Measurements from ENCODE around the gene METAP2. TPM values are rescaled to one million over a fixed set of nuclear protein-coding genes. Genes with fewer than 3 reads are reported as not detected.

Gene METAP2
- total RNA-seq, 4 donors from 2014 or later = 66.8 to 92.7 (median 74.2) TPM

DNA sequence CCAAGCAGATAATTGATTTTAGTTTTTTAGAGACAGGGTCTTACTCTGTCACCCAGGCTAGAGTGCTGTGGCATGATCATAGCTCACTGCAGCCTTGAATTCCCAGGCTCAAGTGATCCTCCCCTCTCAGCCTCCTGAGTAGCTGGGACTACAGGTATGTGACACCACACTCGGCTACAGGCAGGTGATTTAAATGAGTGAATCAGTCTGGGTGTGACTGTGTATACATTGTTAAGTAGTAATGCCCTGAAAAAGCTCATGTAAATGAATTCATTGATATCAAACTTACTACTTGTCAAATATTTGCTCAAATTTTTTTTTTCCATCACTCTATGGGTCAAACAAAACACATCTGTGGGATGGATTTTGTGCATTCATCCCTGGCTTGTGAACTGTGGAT lies 83.7 kb downstream of the METAP2 start:
- H3K27ac ChIP-seq = no peak overlapping the region
- H3K9me3 ChIP-seq = no peaks in the 10 kb centered on the region
- H3K4me3 ChIP-seq = no peak overlapping the region
- no peaks in the 10 kb centered on the region for H3K4me1 ChIP-seq
- H3K36me3 ChIP-seq = no peaks in the 10 kb centered on the region
- H3K27me3 ChIP-seq = no peaks in the 10 kb centered on the region
- WGBS, 2 donors (ENCODE audit: low coverage in 1 of 2) = 50% methylated on average over 1 of the region's 1 CpG; no CpG with 5 or more reads in 1 of the 2 donors
- no peak for ATAC-seq
- TF ChIP-seq, protein P1, sequence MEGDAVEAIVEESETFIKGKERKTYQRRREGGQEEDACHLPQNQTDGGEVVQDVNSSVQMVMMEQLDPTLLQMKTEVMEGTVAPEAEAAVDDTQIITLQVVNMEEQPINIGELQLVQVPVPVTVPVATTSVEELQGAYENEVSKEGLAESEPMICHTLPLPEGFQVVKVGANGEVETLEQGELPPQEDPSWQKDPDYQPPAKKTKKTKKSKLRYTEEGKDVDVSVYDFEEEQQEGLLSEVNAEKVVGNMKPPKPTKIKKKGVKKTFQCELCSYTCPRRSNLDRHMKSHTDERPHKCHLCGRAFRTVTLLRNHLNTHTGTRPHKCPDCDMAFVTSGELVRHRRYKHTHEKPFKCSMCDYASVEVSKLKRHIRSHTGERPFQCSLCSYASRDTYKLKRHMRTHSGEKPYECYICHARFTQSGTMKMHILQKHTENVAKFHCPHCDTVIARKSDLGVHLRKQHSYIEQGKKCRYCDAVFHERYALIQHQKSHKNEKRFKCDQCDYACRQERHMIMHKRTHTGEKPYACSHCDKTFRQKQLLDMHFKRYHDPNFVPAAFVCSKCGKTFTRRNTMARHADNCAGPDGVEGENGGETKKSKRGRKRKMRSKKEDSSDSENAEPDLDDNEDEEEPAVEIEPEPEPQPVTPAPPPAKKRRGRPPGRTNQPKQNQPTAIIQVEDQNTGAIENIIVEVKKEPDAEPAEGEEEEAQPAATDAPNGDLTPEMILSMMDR (IDR thresholded peaks at IDR 0.05) = no peak
- no peak for TF ChIP-seq EP300 (IDR thresholded peaks at IDR 0.05)

Small RNA genes lying within 50 kb of the gene (small RNA-seq; reads per million reads assigned to genes)
- 0 reads per million in 4 donors for gene RNU6-735P

Other genes with a start within 250 kb of the METAP2 start
- 1 to 10 TPM; 5.9 to 9.7 (median 6.0) TPM for gene USP44, start 77.3 kb downstream of the METAP2 start, total RNA-seq